Measurements from ENCODE around the gene DHX40. TPM values are rescaled to one million over a fixed set of nuclear protein-coding genes. Genes with fewer than 3 reads are reported as not detected.

DHX40 gene
- total and polyA plus RNA-seq, 5 donors from 2014 or later: 22.3 to 52.2 (median 23.0) TPM

- peaks cover 0 to 1% (median 0%) of the 10 kb centered on the region in 7 donors for H3K9me3 Mint-ChIP-seq
- H3K27me3 Mint-ChIP-seq: peaks cover 41% of the 10 kb centered on the region
- peaks cover 0 to 4% (median 3%) of the 10 kb centered on the region in 4 donors for H3K4me1 Mint-ChIP-seq
- no peaks in the 10 kb centered on the region for H3K36me3 ChIP-seq (ENCODE audit: control insufficient read depth, insufficient read depth, low read length)
- no peak overlapping the region for H3K27ac Mint-ChIP-seq
- ATAC-seq (ENCODE audit: low read depth in 2 of 2) (no peak), DNase-seq (no peak)
- H3K27ac ChIP-seq (ENCODE audit: insufficient read depth, low read length, poor library complexity, severe bottlenecking): no peak overlapping the region
- H3K4me3 ChIP-seq (ENCODE audit: low read depth, low read length): no peak overlapping the region
- no peaks in the 10 kb centered on the region for H3K36me3 Mint-ChIP-seq
- peaks cover 2% of the 10 kb centered on the region for H3K27me3 ChIP-seq (ENCODE audit: control insufficient read depth, insufficient read depth, low read length)
- no peaks in the 10 kb centered on the region for H3K9me3 ChIP-seq (ENCODE audit: control insufficient read depth in 2 of 2, low read length in 2 of 2)
- no peaks in the 10 kb centered on the region for H3K4me1 ChIP-seq (ENCODE audit: control insufficient read depth, insufficient read depth, low read length, poor library complexity, severe bottlenecking)
- no peak overlapping the region for H3K4me3 Mint-ChIP-seq
These were observed 39.0 kb upstream of the DHX40 start for GRCh38 chr17:59526451-59526850.

- Histone ChIP-seq H3K27ac (ENCODE audit: insufficient read depth, low read length, poor library complexity, severe bottlenecking) (no peak overlapping the region), H3K36me3 (ENCODE audit: control insufficient read depth, insufficient read depth, low read length) (no peaks in the 10 kb centered on the region), H3K27me3 (ENCODE audit: control insufficient read depth, insufficient read depth, low read length) (peaks cover 2% of the 10 kb centered on the region), H3K9me3 (ENCODE audit: control insufficient read depth in 2 of 2, low read length in 2 of 2) (no peaks in the 10 kb centered on the region), H3K4me1 (ENCODE audit: control insufficient read depth, insufficient read depth, low read length, poor library complexity, severe bottlenecking) (no peaks in the 10 kb centered on the region), H3K4me3 (ENCODE audit: low read depth, low read length) (no peak overlapping the region)
- peaks cover 37% of the 10 kb centered on the region for H3K27me3 Mint-ChIP-seq
- no peaks in the 10 kb centered on the region for H3K36me3 Mint-ChIP-seq
- H3K27ac Mint-ChIP-seq: no peak overlapping the region
- no peak for DNase-seq
- no peak for ATAC-seq (ENCODE audit: low read depth in 2 of 2)
- peaks cover 0 to 1% (median 0%) of the 10 kb centered on the region in 7 donors for H3K9me3 Mint-ChIP-seq
- H3K4me1 Mint-ChIP-seq: no peaks in the 10 kb centered on the region
- no peak overlapping the region for H3K4me3 Mint-ChIP-seq
These were observed 38.0 kb upstream of the DHX40 start for GRCh38 chr17:59527325-59527917.

- Histone ChIP-seq H3K36me3 (ENCODE audit: control insufficient read depth, insufficient read depth, low read length) (no peaks in the 10 kb centered on the region), H3K4me3 (ENCODE audit: low read depth, low read length) (no peak overlapping the region), H3K27ac (ENCODE audit: insufficient read depth, low read length, poor library complexity, severe bottlenecking) (no peak overlapping the region), H3K27me3 (ENCODE audit: control insufficient read depth, insufficient read depth, low read length) (peaks cover 2% of the 10 kb centered on the region), H3K9me3 (ENCODE audit: control insufficient read depth in 2 of 2, low read length in 2 of 2) (no peaks in the 10 kb centered on the region), H3K4me1 (ENCODE audit: control insufficient read depth, insufficient read depth, low read length, poor library complexity, severe bottlenecking) (no peaks in the 10 kb centered on the region)
- H3K4me1 Mint-ChIP-seq: no peaks in the 10 kb centered on the region
- H3K9me3 Mint-ChIP-seq: peaks cover 0 to 1% (median 0%) of the 10 kb centered on the region in 7 donors
- peaks cover 37% of the 10 kb centered on the region for H3K27me3 Mint-ChIP-seq
- ATAC-seq (ENCODE audit: low read depth in 2 of 2) (no peak), DNase-seq (no peak)
- no peak overlapping the region for H3K4me3 Mint-ChIP-seq
- H3K36me3 Mint-ChIP-seq: no peaks in the 10 kb centered on the region
- no peak overlapping the region for H3K27ac Mint-ChIP-seq
These were observed 37.5 kb upstream of the DHX40 start for GRCh38 chr17:59527931-59528330.

- Histone ChIP-seq H3K9me3 (ENCODE audit: control insufficient read depth in 2 of 2, low read length in 2 of 2) (no peaks in the 10 kb centered on the region), H3K27ac (ENCODE audit: insufficient read depth, low read length, poor library complexity, severe bottlenecking) (no peak overlapping the region), H3K27me3 (ENCODE audit: control insufficient read depth, insufficient read depth, low read length) (peaks cover 2% of the 10 kb centered on the region), H3K36me3 (ENCODE audit: control insufficient read depth, insufficient read depth, low read length) (no peaks in the 10 kb centered on the region), H3K4me3 (ENCODE audit: low read depth, low read length) (no peak overlapping the region), H3K4me1 (ENCODE audit: control insufficient read depth, insufficient read depth, low read length, poor library complexity, severe bottlenecking) (no peaks in the 10 kb centered on the region)
- ATAC-seq (ENCODE audit: low read depth in 2 of 2) (no peak), DNase-seq (no peak)
- no peaks in the 10 kb centered on the region for H3K4me1 Mint-ChIP-seq
- H3K4me3 Mint-ChIP-seq: no peak overlapping the region
- H3K9me3 Mint-ChIP-seq: peaks cover 0 to 1% (median 0%) of the 10 kb centered on the region in 7 donors
- H3K27ac Mint-ChIP-seq: no peak overlapping the region
- no peaks in the 10 kb centered on the region for H3K36me3 Mint-ChIP-seq
- H3K27me3 Mint-ChIP-seq: peaks cover 28% of the 10 kb centered on the region
These were observed 34.9 kb upstream of the DHX40 start for GRCh38 chr17:59530531-59530930.

- Mint-ChIP-seq H3K4me1 (no peaks in the 10 kb centered on the region), H3K27me3 (peaks cover 22% of the 10 kb centered on the region), H3K4me3 (no peak overlapping the region), H3K36me3 (no peaks in the 10 kb centered on the region), H3K9me3 (peaks cover 0 to 1% (median 0%) of the 10 kb centered on the region in 7 donors), H3K27ac (no peak overlapping the region)
- ATAC-seq (ENCODE audit: low read depth in 2 of 2): no peak
- Histone ChIP-seq H3K27me3 (ENCODE audit: control insufficient read depth, insufficient read depth, low read length) (no peaks in the 10 kb centered on the region), H3K4me1 (ENCODE audit: control insufficient read depth, insufficient read depth, low read length, poor library complexity, severe bottlenecking) (no peaks in the 10 kb centered on the region), H3K4me3 (ENCODE audit: low read depth, low read length) (no peak overlapping the region), H3K9me3 (ENCODE audit: control insufficient read depth in 2 of 2, low read length in 2 of 2) (no peaks in the 10 kb centered on the region), H3K36me3 (ENCODE audit: control insufficient read depth, insufficient read depth, low read length) (no peaks in the 10 kb centered on the region), H3K27ac (ENCODE audit: insufficient read depth, low read length, poor library complexity, severe bottlenecking) (no peak overlapping the region)
- no peak for DNase-seq
These were observed 31.7 kb upstream of the DHX40 start for GRCh38 chr17:59533694-59534093.

GRCh38 chr17:59534583-59534982 lies 30.8 kb upstream of the DHX40 start:
- H3K27me3 ChIP-seq (ENCODE audit: control insufficient read depth, insufficient read depth, low read length): peaks cover 3% of the 10 kb centered on the region
- no peak for ATAC-seq (ENCODE audit: low read depth in 2 of 2)
- H3K36me3 Mint-ChIP-seq: no peaks in the 10 kb centered on the region

GRCh38 chr17:59538195-59538909 lies 27.1 kb upstream of the DHX40 start:
- no peak overlapping the region for H3K27ac Mint-ChIP-seq
- Histone ChIP-seq H3K4me1 (ENCODE audit: control insufficient read depth, insufficient read depth, low read length, poor library complexity, severe bottlenecking) (no peaks in the 10 kb centered on the region), H3K9me3 (ENCODE audit: control insufficient read depth in 2 of 2, low read length in 2 of 2) (no peaks in the 10 kb centered on the region), H3K27me3 (ENCODE audit: control insufficient read depth, insufficient read depth, low read length) (peaks cover 9% of the 10 kb centered on the region), H3K27ac (ENCODE audit: insufficient read depth, low read length, poor library complexity, severe bottlenecking) (no peak overlapping the region), H3K36me3 (ENCODE audit: control insufficient read depth, insufficient read depth, low read length) (no peaks in the 10 kb centered on the region), H3K4me3 (ENCODE audit: low read depth, low read length) (no peak overlapping the region)
- H3K36me3 Mint-ChIP-seq: no peaks in the 10 kb centered on the region
- no peaks in the 10 kb centered on the region for H3K4me1 Mint-ChIP-seq
- H3K9me3 Mint-ChIP-seq: peaks cover 0 to 1% (median 0%) of the 10 kb centered on the region in 7 donors
- peaks cover 37% of the 10 kb centered on the region for H3K27me3 Mint-ChIP-seq
- no peak for DNase-seq
- ATAC-seq (ENCODE audit: low read depth in 2 of 2): no peak
- no peak overlapping the region for H3K4me3 Mint-ChIP-seq

More at GRCh38 chr17:59534583-59534982, 30.8 kb upstream of the DHX40 start:
- no peaks in the 10 kb centered on the region for H3K4me1 ChIP-seq (ENCODE audit: control insufficient read depth, insufficient read depth, low read length, poor library complexity, severe bottlenecking)
- peaks cover 26% of the 10 kb centered on the region for H3K27me3 Mint-ChIP-seq
- no peak overlapping the region for H3K4me3 Mint-ChIP-seq
- H3K4me3 ChIP-seq (ENCODE audit: low read depth, low read length): no peak overlapping the region
- peaks cover 0 to 1% (median 0%) of the 10 kb centered on the region in 7 donors for H3K9me3 Mint-ChIP-seq
- H3K4me1 Mint-ChIP-seq: no peaks in the 10 kb centered on the region
- H3K27ac Mint-ChIP-seq: no peak overlapping the region
- H3K36me3 ChIP-seq (ENCODE audit: control insufficient read depth, insufficient read depth, low read length): no peaks in the 10 kb centered on the region
- no peaks in the 10 kb centered on the region for H3K9me3 ChIP-seq (ENCODE audit: control insufficient read depth in 2 of 2, low read length in 2 of 2)
- peak in 1 of 3 donors; percentile 6 for DNase-seq
- no peak overlapping the region for H3K27ac ChIP-seq (ENCODE audit: insufficient read depth, low read length, poor library complexity, severe bottlenecking)
